Raji (cell line): ENCODE results near the gene FGF23.

Experiments
- POLR2A ChIP-seq: IDR thresholded peaks from 2 replicates; pipeline ENCODE4 v1.6.1; 2011; ENCODE audit warnings: low read depth, low read length, control low read depth; ENCODE audit not compliant: insufficient read depth

The FGF23 gene

DNA sequence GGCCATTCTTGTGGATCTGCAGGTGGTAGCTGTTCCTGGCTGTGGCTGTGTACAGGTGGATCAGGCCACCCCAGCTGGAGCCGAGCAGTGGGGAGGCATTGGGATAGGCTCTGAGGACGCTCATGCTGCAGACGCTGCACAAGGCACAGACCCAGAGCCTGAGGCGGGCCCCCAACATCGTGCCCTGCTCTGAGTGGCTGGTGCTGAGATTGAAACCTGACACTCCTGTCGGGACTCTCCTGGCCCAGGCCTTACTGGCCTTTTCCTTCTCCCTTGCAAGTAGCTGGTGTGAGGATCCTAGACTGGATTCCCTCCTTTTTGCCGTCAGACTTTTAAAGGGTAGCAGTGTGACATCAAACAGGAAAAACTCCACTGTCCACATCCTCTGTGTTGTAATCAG lies at the start of gene FGF23:
TSS of gene FGF23 (minus strand) at position 308 of the 400 bp plus-strand sequence. CDS start at position 178, 130 bp downstream.
- TF ChIP-seq POLR2A: no peak

DNA sequence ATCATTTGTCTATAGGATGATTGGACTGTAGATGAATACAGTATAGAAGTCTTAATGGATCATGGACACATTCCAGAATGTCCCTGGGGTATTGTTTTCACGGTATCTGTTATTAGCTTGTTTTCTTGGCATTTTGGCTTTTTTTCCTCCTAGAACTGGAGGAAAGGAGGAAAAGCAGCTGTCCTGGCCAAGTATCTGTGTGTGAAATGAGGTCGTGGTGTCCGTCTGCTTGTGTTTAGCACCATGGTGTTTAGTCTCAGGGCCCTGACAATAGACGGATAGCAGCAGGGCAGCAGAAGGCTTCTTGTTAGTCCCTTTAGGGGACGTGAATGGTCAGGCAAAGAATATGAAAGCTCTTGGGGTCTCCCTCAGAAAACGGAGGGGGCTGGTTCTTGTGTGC lies 44.9 kb upstream of the FGF23 start:
- no peak for TF ChIP-seq POLR2A

DNA sequence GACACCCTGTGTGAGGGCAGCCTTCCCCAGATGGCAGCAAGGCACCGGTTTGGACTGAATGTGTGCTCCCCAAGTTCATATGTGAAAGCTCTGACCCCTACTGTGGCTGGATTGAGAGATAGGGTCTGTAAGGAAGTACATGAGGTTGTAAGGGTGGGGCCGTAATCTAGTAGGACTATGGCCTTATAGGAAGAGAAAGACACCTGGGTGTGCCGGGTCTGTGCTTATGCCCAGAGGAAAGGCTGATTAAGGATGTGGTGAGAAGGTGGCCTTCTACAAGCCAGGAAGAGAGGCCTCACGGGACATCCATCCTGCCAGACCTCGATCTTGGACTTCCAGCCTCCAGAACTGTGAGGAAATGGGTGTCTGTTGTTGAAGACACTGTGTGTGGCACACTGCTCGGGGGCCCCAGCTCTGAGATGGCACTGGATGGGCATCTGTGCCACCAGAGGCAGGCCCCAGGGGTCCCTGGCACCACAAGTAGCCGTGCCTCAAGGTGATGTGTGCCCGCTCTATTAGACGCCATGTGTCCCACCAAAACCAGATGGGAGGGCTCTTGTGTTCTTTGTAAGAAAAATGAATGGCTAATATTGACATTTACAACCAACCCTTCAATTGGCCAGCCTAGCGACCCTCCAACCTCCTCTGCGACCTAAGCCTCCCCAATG lies 44.1 kb upstream of the FGF23 start:
- TF ChIP-seq POLR2A: no peak

DNA sequence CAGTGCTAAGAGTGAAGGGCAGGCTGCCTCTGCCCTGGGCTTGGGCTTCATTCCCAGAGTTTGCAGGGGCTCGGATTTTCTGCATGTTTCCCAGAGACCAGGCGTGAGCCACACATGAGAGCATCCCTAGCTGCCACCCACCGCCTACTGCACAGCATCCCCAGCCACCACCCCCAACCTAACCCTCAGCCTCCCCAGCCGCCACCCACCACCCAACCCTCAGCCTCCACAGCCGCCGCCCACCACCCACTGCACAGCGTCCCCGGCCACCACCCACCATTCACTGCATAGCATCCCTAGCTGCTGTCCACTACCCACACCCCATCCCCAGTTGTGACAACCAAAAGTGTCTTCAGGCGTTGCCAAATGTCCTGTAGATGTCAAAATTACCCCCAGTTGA lies 43.5 kb upstream of the FGF23 start:
- TF ChIP-seq POLR2A: no peak

DNA sequence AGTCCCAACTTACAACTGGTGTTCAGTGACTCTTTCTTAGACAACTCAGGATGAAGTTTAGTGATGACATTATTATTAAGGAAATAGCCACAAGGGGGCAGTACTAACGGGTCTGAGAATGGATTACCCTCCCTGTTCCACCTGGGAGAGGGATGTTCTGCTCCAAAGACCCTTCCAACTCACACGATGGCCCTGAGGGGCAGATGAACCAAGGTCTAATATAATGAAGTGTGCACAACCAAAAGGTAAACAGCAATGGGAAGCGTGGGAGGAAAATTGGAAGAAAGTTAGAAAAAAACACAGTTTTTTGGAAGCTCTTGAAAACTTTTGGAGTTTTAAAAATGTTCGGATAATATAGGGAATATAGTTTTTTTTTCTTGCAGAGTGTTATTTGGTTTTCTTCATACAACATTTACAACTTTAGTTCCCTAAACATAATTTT lies 42.1 kb upstream of the FGF23 start:
- no peak for TF ChIP-seq POLR2A

DNA sequence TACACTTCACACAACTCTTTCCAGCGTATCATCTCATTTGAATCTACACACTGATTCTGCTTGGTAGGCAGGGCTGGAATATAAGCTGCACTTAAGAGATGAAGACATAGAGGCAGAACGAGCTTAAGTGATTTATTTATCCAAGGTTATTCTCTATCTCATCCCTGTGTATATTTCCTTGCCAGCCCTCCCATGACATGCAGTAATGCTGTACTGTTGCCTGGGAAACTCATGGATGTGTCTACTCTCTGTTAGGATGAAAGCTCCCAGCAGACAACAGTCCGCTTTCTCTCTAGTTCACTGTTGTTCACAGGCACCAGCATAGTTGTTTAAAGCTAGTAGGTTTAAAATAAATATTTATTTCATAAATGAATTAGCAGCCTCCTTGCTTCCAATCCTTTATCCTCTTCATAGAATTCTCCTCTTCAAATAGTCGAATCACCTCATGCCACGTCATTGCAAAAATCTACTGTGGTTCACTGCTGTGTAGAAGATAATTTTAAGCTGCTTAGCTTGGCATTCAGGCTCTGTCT lies 40.7 kb upstream of the FGF23 start:
- TF ChIP-seq POLR2A: no peak

DNA sequence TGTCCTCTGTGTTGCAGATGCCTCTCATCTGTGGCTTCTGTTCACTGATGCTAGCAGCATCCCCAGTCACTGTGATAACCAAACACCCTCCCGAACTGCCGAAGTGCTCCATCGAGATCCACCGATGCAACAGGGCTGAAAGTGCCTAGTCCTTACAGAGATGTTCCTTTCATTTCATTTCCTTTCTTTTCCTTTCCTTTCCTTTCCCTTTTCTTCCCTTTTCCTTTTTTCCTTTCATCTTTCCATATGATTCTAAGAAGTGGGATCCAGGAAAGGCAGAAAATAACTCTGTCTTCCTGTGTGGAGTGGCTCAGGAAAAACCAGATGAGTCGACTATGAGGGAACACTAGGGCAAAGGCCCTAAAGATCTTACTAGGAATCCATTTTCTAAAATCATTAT lies 39.4 kb upstream of the FGF23 start:
- no peak for TF ChIP-seq POLR2A

DNA sequence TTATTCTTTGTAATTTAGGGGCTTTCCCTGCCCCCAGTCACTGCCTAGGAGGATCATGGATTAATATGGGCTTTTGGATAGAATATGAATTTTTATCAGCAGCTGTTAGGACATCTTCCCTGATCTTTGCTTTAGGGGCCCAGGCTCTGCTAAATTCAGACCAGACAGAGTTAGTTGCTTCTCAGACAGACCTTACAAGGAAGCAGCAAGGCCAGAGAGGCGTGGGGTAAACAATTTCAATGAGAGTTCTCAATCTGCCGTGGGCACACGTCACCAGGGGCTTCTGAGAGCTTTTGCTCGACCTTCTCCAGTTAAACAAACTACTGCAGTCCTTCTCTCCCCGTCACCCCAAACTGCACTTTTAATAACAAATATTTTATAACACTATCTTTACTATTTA lies 38.4 kb upstream of the FGF23 start:
- no peak for TF ChIP-seq POLR2A

DNA sequence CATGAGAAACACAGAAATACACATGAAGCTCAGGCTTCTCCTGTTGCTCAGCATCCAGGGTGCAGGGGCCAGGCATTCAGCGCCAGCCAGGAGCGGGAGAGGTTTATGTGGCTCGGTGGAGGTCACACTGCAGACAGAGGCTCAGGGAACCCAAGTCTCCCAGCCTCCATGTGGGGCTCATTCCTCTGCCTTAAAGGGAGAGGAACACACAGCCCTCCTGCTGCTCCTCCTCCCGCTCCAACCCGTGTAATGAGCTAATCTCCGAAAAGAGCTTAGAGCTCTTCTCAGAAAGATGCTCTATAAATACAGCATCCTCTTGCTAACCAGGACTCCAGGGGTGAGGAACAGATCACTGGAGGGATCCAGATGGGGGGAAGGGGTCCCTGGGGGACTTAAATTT lies 37.9 kb upstream of the FGF23 start:
- no peak for TF ChIP-seq POLR2A

DNA sequence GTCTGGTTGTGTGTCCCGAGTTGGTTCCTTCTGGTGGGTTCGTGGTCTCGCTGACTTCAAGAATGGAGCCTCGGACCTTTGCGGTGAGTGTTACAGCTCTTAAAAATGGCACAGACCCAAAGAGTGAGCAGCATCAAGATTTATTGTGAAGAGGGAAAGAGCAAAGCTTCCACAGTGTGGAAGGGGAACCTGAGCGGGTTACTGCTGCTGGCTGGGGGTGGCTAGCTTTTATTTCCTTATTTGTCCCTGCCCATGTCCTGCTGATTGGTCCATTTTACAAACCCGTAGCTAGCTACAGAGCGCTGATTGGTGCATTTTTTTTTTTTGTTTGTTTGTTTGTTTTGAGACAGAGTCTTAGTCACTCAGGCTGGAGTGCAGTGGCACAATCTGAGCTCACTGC lies 36.8 kb upstream of the FGF23 start:
- no peak for TF ChIP-seq POLR2A

DNA sequence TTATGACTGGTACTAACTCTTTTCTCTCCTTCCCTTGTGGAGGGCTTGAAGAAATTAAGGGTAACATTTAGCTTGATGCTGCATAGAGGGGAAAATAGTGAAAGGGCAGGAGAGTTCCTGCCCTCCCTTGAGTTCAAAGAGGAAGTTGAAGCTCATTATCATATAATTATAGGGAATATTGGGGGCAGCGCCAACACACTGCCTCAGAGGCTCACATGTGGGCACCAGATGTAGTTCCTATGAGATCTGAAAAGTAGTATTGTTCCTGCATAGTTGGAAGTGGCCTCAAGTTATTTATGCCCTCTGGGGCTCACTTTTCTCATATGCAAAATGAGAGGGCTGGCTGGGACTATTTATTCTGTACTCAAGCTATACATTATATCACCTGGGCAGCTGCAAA lies 33.0 kb upstream of the FGF23 start:
- no peak for TF ChIP-seq POLR2A

DNA sequence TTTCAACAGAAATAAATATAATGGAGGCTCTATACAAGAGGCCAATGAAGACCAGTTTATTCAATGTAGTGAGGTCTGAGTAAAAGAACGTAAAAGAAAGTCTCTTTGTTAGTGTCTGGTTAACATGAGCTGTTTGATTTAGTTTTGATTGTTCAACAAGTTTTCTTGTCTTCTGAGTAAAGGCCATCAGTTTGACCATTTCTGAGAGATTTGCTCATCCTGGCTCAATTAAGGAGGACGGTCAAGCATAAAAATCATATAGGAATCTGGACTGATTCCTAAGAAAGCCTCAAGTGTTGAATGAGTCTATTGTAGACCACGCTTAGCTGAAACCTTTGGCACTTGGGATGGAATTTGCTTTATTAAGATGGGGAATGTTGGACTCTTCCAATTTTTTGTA lies 32.5 kb upstream of the FGF23 start:
- TF ChIP-seq POLR2A: no peak

DNA sequence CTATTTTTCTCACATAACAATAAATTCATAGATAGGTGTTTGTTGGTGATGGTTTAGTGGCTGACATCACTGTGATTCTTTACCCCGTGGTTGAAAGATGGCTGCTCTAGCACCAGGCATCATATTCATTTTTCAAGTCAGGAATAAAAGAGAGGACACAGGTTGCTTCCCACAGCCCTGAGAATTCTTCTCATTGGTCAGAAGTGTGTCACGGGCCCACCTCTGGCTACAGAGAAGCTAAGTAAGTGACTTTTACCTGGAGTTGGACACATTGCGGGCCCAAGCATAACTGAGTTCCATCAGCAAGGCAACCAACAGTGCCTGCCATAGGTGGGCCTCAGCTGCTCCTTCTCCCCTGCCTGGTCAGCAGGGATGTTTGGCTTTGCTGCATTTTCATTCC lies 27.6 kb upstream of the FGF23 start:
- no peak for TF ChIP-seq POLR2A

DNA sequence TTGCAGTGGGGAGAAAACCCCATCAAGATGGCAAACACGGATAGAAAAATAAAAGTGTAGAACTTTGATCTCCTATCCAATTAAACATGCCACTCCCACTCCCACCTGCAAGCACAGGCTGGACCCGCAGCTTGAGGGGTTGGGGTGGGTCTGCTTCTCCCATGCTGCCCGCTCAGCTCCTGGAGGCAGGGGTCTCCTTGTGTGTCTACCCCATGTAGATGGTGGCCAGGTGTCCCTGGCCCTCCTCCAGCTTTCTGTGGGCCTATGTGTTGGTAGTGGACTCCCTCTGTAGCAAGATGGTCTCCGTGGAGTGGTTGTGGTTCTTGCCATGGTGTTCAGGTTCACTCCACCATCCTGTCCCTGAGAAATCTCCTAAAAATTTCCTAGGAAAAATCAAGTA lies 23.5 kb upstream of the FGF23 start:
- TF ChIP-seq POLR2A: no peak

DNA sequence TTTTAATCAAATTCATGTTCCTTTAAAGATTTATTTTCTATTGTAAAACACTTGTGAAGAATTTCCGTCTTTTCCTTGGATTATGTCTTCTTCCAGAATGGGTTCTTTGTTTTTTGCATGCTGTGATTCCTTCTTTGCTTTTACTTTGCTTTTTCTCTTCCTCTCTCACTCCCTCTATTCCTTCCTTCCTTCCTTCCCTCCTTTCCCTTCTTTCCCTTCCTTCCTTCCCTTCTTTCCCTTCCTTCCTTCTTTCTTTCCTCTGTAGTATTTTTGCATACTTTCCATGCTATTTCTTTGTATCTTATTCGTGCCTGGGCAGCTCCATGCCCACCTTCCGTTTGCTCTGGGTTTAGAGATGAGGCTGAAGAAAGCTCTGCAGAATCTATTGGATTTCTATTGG lies 21.6 kb upstream of the FGF23 start:
- no peak for TF ChIP-seq POLR2A

DNA sequence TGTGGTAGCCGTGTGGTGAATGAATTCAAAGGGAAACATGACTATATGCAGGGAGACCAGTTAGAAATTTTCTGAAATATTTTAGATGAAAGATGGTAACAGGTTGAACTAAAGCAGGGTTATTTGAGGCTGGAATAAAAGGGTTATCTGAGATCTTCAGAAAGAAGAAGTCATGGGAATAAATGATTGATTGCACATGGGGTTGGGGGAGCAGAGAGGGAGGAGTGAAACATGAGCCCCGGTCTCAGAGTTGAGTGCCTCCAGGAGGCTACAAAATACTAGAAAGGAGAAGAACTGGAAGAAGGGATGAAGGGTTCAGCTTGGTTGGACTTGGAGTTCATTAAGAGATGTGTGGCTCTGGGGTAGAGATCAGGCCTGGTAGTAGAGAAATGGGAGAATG lies 16.3 kb upstream of the FGF23 start:
- no peak for TF ChIP-seq POLR2A

DNA sequence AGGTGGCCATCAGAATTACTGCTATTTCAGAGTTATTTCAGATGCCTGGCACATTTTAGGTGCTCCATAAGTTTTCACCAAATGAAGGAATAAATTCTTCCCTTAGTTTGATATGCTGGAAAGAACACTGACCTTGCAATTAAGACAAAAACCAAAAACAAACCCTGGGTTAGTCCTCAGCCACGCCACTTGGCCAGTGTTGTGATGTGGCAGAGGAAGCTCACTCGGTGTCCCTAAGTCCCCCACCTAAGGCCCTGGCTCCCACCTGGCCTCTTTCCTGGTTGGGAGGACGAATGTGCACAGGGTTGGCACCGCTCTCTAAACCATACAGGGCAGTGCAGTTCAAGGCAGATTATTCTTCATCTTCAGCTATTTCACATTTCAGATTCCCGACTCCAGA lies 13.7 kb upstream of the FGF23 start:
- no peak for TF ChIP-seq POLR2A
